Measurements from ENCODE around the gene UNC93B1.

- no peak; the same call in 1 of the 2 replicates for TF ChIP-seq CTCF (conservative IDR thresholded peaks at IDR 0.05)
- no peak for TF ChIP-seq EZH2 (IDR thresholded peaks at IDR 0.05; ENCODE audit: low read depth)
Measured at GRCh38 chr11:68044145-68044813, 40.4 kb upstream of the UNC93B1 start.

All from PC-9 (cell line).